Measurements from ENCODE around the gene TOM1. TPM values are rescaled to one million over a fixed set of nuclear protein-coding genes. Genes with fewer than 3 reads are reported as not detected.
A peak's percentile ranks its signal among the peaks of the same experiment; 100 is the strongest.
"Not testable (repeated sequence)": the region's sequence is repeated elsewhere in the genome, so short reads cannot be mapped to it uniquely, and the experiment has no call there.

The TOM1 gene
- total RNA-seq, 4 donors from 2014 or later, result 56.3 to 183 (median 104) TPM

DNA sequence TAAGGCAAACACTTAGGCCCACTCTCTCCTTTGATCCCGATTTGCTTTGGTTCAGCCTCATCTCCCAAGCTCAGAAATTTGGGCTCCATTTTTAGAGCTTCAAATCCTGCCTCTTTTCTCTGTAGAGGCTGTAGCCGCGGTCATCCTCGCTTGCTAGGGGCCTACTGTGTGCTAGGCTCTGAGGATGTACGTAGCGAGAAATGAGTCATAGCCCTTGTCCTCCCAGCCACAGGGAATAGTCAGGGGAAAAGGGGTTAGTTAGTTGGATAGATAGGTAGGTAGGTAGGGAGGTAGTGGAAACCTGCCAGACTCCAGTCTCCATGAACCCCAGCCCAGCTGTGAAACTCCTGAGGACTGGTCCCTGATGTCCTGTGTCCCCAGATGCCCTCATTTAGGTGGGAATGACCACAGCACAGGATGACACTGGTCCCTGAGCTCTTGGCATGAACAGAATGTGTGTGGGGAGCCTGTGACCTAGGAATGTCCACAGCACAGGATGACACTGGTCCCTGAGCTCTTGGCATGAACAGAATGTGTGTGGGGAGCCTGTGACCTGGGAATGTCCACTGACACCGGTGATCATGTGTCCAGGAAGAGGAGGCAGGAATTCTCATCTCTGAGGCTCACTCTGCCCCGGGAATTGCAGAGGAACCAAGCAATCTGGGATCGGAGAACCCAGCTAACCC, 59.8 kb downstream of the TOM1 start:
- H3K27me3 ChIP-seq, result peaks cover 9% of the 10 kb centered on the region
- no peaks in the 10 kb centered on the region for H3K36me3 ChIP-seq
- no peaks in the 10 kb centered on the region for H3K4me1 ChIP-seq
- 82 to 100% methylated on average over 4 to 9 of the region's 9 CpGs for WGBS, 2 donors (ENCODE audit: low coverage in 1 of 2)
- no peak for DNase-seq
- TF ChIP-seq EP300 (IDR thresholded peaks at IDR 0.05; ENCODE audit: low read depth) (no peak), CTCF (IDR thresholded peaks at IDR 0.05) (no peak), POLR2AphosphoS5 (IDR thresholded peaks at IDR 0.05) (no peak), POLR2A (IDR thresholded peaks at IDR 0.05) (no peak)
- intact Hi-C loops (cut with DNase I; ENCODE audit: low total_unique reads), result loop anchor here (10.0 kb wide), 1 partner anchor 985 kb away; no protein-coding TSS in a partner anchor
- no peak overlapping the region for H3K27ac ChIP-seq
- H3K4me3 ChIP-seq, result no peak overlapping the region
- in situ Hi-C loops (cut with MboI; ENCODE audit: low pct_ligation_motif_present in 1 of 4, low pct_unique_long_range_greater_than_20kb in 1 of 4, low sequenced_read_pairs in 3 of 4), result loop anchor here in 1 of 4 donors (10.0 kb wide), 3 partner anchors 45 to 765 kb away; partner anchors contain the start of gene MCM5
- H3K9me3 ChIP-seq, result no peaks in the 10 kb centered on the region

GRCh38 chr22:35361001-35361558, 61.4 kb downstream of the TOM1 start:
- Histone ChIP-seq H3K27ac (no peak overlapping the region), H3K4me1 (no peaks in the 10 kb centered on the region), H3K9me3 (no peaks in the 10 kb centered on the region), H3K36me3 (no peaks in the 10 kb centered on the region), H3K4me3 (no peak overlapping the region), H3K27me3 (peaks cover 9% of the 10 kb centered on the region)
- intact Hi-C loops (cut with DNase I; ENCODE audit: low total_unique reads) (loop anchor here (10.0 kb wide), 1 partner anchor 986 kb away; no protein-coding TSS in a partner anchor), in situ Hi-C loops (cut with MboI; ENCODE audit: low pct_ligation_motif_present in 1 of 4, low pct_unique_long_range_greater_than_20kb in 1 of 4, low sequenced_read_pairs in 3 of 4) (no loop called here)
- DNase-seq, result no peak
- TF ChIP-seq CTCF (IDR thresholded peaks at IDR 0.05) (no peak), POLR2AphosphoS5 (IDR thresholded peaks at IDR 0.05) (no peak), EP300 (IDR thresholded peaks at IDR 0.05; ENCODE audit: low read depth) (no peak), POLR2A (IDR thresholded peaks at IDR 0.05) (no peak)
- WGBS, 2 donors (ENCODE audit: low coverage in 1 of 2), result 45 to 50% methylated on average over 2 to 6 of the region's 6 CpGs

DNA sequence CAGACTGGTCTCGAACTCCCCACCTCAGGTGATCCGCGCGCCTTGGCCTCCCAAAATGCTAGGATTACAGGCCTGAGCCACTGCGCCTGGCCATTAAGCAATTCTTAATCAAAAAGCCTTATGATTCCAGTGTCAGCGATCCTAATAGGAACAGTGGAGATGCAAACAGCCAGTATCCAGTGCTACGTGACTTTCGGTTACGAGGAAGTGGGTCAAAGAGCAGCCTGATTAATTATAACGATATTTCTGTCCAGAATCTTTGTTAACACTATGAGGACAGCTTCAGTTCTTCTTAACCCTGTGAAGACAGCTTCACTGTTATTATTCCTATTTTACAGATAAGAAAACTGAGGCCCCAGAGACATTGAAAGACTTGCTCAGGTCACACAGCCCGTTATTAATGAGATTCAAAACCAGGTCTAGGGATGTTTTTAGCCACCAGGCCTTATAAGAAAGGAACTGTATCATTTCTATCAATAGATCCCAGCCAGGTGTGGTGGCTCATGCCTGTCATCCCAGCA, 63.9 kb downstream of the TOM1 start:
- peak overlapping the region in 1 of 4 donors; percentile 5 for H3K27ac ChIP-seq

GRCh38 chr22:35364230-35364629, 64.5 kb downstream of the TOM1 start:
- peaks cover 4 to 20% (median 15%) of the 10 kb centered on the region in 4 donors for H3K4me1 ChIP-seq
- H3K27ac ChIP-seq, result peak overlapping the region in 1 of 4 donors; percentile 5
- H3K27me3 ChIP-seq; in situ Hi-C loops (cut with MboI; ENCODE audit: low pct_ligation_motif_present in 1 of 4, low pct_unique_long_range_greater_than_20kb in 1 of 4, low sequenced_read_pairs in 3 of 4); H3K9me3 ChIP-seq; H3K4me3 ChIP-seq; DNase-seq; H3K36me3 ChIP-seq: not testable (repeated sequence)
- WGBS, 2 donors (ENCODE audit: low coverage in 1 of 2), result 65 to 77% methylated on average over 5 to 7 of the region's 7 CpGs
- intact Hi-C loops (cut with DNase I; ENCODE audit: low total_unique reads), result loop anchor here (10.0 kb wide), 1 partner anchor 989 kb away; no protein-coding TSS in a partner anchor

More for the DNA sequence above, 63.9 kb downstream of the TOM1 start:
- WGBS, 2 donors (ENCODE audit: low coverage in 1 of 2), result 92 to 94% methylated on average over 6 to 11 of the region's 11 CpGs
- Histone ChIP-seq H3K4me3 (no peak overlapping the region), H3K9me3 (no peaks in the 10 kb centered on the region), H3K4me1 (peaks cover 4 to 20% (median 14%) of the 10 kb centered on the region in 4 donors), H3K27me3 (peaks cover 9% of the 10 kb centered on the region), H3K36me3 (no peaks in the 10 kb centered on the region)
- TF ChIP-seq CTCF (IDR thresholded peaks at IDR 0.05), result no peak
- no peak for TF ChIP-seq POLR2AphosphoS5 (IDR thresholded peaks at IDR 0.05)
- no peak for TF ChIP-seq POLR2A (IDR thresholded peaks at IDR 0.05)
- TF ChIP-seq EP300 (IDR thresholded peaks at IDR 0.05; ENCODE audit: low read depth), result no peak
- in situ Hi-C loops (cut with MboI; ENCODE audit: low pct_ligation_motif_present in 1 of 4, low pct_unique_long_range_greater_than_20kb in 1 of 4, low sequenced_read_pairs in 3 of 4), result no loop called here
- intact Hi-C loops (cut with DNase I; ENCODE audit: low total_unique reads), result loop anchor here (10.0 kb wide), 1 partner anchor 989 kb away; no protein-coding TSS in a partner anchor
- DNase-seq, result no peak

Data from transverse colon (tissue), 4 donors.